HG02623 (cell line): ENCODE results near the gene ERICH3.
"Not testable (repeated sequence)": the region's sequence is repeated elsewhere in the genome, so short reads cannot be mapped to it uniquely, and the experiment has no call there.

Source experiments
- ATAC-seq: cut with Tn5 transposase; IDR thresholded peaks from one replicate; pipeline ENCODE4 v1.9.1; 2021; ENCODE audit warnings: moderate library complexity; ENCODE audit not compliant: unreplicated experiment

ERICH3 gene

DNA sequence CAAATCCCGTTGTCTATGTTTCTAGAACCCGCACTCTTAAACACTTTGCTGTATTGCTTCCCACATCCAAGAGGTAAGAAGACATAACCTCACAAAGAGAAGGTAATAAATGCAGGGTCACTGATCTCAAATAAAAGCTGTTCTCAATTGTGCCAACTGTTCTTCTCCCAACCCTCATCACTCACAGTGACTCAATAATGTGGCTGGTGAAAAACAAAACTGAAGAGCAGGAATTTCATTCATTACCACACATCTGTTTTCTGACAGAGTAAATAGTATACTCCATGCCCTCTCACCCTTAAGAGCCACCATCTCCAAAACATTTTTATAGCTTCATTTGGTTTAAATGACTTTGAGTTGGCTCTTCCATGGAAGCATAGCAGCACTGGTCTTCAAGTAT lies 6.2 kb upstream of the ERICH3 start:
- no peak for ATAC-seq

DNA sequence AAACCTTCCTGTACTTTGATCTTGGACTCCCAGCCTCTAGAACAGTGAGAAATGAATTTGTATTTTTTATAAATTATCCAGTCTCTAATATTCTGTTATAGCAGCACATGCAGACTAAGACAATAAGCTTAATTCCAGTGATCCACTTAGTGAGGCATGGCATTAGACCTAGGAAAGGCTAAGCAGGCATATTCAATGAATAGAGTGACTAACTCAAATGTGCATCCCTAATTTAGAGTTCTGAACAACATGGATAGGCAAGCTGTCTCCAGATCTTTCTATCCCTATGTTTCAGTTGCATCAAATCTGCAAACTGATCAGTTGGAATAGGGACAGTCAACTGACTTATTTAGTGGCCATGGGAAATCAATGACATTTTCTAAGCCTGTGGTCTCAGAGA lies 4.3 kb upstream of the ERICH3 start:
- no peak for ATAC-seq

DNA sequence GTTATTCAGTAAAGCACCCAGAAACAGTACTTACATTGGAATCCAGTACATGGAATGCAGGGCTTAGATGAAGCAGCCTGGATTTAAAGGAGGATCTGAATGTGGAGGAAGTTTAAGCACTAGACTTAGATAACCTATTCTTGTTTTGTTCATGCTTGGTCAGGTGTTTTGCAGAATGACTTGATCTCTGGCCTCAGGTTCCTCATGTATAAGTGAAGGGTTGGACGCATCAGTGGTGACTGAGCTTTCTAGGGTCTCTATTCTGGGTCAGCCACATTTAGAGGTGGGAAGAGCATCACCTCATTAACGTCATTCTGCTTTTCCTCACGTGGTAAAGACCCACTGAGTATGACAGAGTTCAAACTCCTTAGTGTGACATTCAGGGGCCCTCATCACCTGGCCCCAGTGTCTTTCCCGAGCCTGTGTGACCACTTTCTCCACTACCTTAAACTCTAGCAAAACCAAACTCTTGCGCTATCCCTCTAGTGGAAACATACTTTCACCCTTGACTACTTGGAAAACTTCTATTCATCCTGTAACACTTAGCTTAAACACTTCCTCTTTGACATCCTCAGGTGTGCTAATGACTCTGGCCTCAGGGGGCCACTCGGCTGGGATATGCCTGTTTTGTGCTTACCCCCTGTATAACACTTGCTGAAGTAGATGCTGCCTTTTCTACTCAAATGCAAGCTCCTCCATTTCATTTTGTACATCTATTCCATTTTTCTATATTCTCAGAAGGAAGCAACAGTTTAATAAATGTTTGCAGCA lies 871 bp upstream of the ERICH3 start:
- ATAC-seq = peak; percentile 26

DNA sequence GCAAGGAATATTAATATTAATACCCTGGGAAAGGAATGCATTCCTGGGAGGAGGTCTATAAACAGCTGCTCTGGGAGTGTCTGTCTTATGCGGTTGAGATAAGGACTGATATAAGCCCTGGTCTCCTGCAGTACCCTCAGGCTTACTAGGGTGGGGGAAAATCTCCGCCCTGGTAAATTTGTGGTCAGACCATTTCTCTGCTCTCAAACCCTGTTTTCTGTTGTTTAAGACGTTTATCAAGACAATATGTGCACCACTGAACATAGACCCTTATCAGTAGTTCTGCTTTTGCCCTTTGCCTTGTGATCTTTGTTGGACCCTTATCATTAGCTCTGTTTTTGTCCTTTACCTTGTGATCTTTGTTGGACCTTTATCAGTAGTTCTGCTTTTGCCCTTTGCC lies 2.7 kb downstream of the ERICH3 start:
- ATAC-seq = not testable (repeated sequence)

DNA sequence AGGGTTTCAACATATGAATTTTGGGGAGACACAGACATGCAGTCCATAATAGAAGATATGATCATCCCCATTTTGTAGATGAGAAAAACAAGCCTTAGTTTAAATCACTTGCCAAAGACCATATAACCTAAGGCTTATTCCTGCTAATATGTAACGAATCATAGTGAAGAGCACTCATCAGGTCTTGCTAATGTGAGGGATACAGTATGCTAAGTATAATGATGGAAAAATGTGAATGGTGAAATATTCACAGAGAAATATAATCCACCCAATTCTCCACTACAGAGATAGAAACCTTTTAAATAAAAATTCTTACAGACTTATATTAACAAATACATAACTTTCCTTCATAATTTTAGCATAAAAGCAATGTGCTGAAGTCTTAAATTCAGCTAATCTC lies 18.9 kb downstream of the ERICH3 start:
- ATAC-seq = no peak

DNA sequence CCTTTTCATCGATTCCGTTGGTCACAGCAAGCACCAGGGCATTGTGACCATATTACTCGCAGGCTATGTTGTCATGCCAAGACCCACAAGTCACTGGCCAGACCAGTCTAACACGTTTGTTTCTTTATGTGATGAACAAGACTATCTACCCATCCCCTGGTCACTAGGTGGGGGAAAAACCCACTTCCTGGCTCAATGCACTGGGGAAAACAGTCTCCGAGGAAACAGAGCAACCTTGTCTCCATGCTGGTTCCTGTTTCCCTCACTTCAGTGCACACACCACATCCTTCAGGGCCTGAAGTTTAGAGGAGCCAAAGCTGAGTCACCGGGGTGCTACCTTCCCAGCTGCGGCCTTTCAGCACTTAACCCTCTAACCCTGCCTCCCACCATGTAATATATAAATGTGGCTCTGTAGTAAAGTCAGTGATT lies 20.9 kb downstream of the ERICH3 start:
- ATAC-seq = peak; percentile 98

DNA sequence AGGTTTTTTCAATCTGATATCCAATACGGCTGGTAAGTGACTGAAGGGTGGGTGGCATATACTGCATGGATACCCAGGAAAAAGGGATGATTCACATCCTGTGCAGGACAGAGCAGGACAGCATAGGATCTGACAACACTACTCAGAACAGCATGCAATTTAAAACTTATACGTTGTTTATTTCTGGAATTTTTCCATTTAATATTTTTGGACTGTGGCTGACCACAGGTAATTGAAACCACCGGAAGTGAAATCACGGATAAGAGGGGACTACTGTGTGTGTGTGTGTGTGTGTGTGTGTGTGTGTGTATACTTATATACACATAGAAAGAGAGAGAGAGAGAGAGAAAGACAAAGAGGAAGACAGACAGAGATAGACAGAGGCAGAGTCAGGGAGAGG lies 23.0 kb downstream of the ERICH3 start:
- ATAC-seq = no peak

DNA sequence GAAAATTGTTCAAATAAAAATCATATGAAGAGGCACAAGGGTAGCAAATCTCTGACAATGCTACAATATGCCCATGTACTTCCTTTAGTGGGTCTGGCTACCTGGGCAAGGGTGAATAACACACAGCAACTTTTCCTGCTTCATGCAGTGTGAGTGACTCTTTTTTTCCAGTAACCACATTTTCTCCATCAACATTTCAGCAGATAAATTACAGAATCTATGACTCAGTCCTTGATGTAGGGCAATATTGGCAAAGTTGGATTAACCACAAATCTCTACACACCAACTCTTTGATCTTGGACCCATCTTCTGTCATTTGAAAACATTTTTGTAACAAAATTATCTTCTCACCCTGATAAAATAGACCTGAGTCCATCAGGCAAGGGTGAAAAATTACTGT lies 31.7 kb downstream of the ERICH3 start:
- ATAC-seq = no peak

DNA sequence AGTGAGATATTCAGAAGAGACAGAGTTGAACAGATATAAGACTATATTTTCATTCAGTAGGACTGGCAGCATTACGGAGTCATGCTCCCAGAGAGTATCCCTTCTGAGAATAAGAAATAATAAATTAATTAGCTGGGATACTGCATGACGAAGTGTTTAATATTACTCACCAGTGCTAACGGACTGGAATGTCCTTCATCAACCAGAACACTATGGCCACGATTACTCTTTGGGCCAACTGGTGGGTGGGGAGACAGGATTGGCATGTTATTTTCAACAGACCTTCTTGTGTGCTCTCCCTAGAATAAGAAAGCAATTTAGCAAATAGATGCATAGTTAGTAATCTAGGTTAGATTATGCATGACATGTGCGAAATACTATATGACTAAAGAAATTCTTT lies 32.4 kb downstream of the ERICH3 start:
- no peak for ATAC-seq

DNA sequence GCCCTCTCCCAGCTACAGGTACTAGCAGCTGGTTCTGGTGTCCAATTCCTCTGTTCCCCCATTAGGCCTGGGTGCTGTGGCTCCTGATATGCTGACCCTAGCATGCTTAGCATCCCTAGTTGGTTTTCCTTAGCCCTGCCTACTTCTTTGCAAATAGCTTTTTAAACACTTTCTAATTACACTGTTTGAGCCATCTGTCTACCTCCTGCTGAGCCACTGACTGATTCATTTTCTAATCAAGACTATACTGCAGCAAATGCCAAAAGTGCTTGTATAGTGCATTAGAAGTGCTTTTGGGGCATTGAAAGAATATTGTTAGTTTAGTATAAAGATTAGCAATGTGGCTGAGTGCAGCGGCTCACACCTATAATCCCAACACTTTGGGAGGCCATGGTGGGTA lies 36.3 kb downstream of the ERICH3 start:
- ATAC-seq = no peak

DNA sequence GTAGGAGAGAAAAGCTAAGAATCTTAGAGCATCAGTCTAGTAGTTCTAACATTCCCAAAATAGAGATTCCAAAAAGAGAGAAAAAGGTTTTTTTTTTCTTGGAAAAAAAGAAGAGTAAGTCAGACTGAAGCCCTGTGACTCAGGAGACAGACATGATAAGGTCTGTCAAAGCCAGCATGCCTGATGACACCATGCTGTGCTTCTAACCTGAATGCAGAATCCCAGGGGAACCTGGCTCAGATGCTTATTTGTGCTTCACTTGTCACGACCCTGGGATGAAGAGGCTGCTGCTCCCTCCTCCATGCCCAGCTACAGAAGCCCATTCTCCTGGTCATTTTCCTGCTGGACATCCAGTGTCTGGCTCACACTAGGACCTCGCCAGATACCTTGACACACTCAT lies 44.3 kb downstream of the ERICH3 start:
- ATAC-seq = no peak

DNA sequence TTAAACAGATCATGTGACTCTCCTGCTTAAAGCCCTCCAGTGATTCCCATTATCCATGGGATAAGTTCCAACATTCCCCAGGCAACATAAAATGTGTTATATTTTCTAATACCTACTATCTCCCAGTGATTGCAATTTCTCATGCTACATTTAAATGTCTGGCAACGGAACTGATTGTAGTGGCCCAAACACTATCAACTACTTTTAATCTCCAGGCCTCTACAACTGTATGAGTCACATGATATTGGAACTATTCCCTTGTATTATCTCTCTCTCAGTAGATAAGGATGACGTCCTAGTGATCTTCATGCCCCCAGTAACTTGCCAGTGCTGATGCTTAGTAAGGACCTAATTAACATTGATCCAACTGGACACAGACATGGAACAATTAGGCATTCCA lies 49.9 kb downstream of the ERICH3 start:
- no peak for ATAC-seq

DNA sequence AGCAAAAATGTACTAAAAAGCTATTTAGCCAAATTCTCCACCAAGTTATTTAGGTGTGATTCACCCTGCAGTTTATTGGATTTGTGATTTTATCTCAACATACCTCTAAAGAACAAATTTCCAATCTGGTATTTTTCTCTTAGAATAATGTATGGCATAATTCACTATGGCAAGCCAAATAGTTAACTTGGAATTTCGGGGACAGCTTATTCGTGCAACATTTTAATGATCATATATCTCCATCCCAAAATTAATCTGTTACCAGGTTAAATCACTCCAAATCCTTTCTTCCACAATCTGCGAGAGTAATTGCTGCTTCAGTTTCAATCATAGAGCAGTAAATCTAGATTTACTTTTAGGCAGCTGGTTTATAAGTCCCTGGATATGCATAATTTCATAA lies 53.4 kb downstream of the ERICH3 start:
- no peak for ATAC-seq

DNA sequence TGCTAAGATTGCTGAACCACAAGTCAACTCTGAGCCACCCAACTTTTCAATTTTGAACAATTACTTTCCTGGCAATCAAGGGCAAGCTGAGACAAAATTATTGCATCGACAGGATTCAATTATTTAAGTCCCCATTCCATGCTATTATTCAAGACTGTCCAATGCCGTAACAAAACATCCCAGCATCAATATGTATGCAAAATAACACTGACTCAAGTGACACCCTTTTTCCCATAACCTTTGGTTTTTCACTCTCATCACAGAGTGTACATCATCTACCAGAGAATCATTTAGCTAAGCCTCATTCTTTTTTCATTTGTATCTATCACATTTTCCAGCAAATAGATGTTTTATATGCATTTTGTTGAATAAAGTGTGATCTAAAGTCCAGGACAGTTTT lies 54.6 kb downstream of the ERICH3 start:
- ATAC-seq = no peak

DNA sequence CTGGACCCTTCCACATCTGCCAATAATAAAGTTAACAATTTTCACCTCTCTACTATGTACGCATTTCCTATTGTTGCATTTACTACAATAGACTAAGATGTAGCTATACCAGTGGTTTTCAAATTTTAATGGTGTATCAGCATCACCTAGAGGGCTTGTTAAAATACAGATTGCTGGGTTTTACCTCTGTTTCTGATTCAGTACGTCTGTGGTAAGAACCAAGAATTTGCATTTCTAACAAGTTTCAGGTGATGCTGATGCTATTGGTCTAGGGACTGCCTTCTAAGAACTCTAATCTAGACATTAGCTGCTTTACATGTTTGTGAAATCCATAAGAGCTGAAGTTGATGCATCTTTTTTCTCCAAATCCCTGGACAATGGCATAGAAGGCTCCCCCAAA lies 59.7 kb downstream of the ERICH3 start:
- ATAC-seq = no peak

DNA sequence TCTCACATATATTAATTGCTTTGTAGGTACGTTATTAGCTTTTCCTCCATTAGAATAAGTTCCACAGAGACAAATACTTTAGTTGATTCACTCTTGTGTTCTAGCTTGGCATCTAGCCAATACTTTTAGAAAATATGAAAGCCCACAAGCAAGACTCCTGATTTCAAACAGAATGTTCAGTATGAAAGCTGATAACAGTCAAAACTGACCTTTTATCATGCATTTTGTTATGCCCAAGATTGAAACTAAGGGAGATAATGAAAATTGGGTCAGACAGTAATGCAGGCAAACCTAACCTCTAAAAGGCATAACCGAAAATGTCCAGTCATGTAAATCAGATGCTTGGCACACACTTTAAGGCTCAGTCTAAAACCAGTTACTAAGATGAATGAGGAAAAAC lies 61.7 kb downstream of the ERICH3 start:
- no peak for ATAC-seq

DNA sequence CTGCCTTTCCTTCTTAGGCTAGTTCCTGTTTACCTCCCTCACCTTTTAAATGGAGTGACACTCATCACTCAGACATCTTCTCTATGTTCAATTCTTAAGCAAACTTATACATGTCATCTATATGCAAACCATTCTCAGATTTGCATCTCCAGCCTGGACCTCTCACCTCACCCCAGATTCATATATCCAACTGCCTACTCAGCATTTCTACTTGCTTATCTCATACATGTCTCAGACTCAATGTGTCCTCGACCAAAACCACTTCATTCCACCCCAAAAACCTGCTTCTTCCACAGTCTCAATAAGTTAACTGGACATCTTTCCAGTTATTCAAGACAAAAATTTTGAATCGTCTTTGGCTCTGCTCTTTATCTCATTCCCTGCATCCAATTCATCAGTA lies 62.6 kb downstream of the ERICH3 start:
- no peak for ATAC-seq

DNA sequence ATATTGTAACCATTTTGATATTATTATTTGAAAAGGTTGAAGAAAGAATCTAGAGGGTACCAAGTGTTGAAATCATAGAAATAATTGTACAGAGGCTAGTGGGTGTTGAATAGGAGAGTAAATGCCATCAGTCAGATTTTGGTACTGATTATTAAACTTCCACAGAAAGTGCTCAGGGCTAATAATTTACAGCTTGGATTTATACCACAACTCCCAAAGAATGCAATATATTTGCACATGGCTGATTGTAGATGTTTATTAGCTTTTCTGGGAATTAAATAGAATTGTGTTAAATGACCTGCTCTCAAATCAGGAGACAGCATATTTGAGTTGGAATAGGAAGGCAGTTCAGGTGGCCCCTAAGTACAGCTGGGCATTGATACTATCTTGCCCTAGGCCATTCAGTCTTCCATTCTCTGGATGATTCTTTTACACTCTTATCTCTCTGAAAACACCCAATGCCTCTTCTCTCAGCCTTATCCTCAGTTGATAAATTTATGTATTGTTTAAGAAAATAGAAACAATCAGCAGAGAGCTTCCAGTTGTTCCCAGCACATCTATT lies 63.7 kb downstream of the ERICH3 start:
- ATAC-seq = no peak

DNA sequence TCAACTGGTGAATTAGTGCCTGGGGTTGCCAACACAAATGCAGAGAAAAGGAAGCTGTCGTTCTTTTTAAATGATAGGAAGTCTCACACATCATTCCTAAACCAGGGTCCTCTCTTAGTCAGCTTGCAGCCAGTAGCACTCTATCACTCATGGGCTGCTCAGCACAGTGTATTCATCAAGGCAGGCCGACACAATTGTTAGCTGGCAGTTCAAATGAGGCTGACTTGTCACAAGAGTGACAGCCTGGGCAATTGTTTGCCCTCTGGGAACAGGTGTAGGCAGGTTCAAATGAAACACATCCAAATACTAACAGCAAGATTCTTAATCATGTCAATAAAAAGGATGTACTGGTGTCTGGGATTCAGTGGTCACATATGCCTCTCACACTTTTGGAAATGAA lies 76.9 kb downstream of the ERICH3 start:
- ATAC-seq = no peak

DNA sequence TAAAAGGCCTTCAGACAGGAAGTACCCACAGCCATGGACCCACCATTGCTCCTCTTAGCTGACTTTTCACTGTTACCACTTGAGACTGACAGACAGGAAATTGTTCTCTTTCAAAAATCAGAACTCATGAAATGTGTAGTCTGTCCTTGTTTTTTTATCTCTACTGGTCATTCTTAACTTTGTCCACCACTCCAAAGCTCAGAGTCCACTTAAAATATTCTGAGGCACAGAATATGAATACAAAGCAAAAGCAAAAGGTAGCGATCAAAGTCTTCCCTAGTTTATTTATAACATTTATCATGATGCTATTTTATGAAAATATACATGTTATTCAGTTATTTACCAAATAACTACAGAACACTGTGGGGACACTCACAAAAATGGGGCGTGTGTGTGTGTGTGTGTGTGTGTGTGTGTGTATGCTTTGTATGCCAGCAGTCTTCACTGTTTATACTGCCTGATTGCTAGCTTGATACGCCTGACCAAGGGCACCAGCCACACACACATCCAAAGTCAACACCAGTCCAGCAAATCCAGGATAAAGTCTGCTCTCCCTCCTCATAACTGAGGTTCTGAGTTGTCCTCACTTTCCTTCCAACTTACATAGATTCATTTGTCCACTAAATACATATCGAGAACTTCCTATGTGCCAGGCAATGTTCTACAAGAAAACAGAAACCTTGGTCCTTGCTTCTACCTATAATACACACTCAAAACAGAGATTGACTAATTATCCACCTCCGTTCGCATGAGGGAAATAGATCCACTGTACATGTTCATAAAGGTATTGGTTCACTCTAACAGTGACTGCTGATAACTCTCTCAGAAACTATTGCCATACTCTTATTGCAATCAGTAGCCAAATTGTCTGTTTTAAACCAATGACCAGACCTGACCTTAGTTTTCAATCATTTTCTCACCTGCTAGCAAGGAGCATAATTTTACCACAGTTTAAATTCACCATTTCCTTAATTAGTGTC lies 79.4 kb downstream of the ERICH3 start:
- no peak for ATAC-seq

DNA sequence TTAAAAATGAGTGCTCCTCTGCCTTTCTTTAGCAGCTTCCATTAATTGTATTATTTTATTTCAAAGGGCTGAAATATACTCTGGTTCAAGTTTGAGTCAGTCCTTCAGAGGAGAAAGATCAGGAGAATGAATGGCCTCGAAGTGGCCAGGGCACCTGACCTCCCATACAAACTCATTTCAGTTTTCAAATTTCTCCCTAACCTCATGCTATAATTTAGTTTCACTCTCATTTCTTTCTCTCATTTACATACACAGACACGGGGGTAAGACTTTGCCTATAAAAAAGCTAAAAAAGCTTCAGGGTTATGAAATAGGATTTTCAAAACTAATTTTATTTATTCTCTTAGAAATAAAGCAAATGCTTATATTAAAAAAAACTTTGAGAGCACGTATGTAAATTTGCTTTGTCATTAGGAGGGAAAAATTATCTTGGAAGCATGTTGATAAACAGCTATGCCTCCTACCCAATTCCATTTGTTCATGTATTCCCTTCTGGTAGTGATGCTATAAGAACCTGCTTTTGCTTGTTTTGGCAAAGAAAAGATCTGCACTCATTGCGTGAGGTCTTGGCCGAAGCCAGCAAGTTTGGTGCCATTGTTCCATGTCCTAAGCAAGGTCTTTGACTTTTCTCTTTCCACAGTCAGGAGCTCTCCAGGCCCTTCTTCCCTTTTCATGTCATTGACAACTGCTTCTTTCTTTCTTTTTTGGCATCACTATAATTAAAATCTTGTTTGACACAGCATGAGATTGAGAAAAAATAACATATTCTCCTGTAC lies 80.8 kb downstream of the ERICH3 start:
- ATAC-seq = no peak
